ENCODE results near the gene GTF2A1.
"Not testable (repeated sequence)": the region's sequence is repeated elsewhere in the genome, so short reads cannot be mapped to it uniquely, and the experiment has no call there.

GTF2A1 gene

GRCh38 chr14:81231540-81231939 is 10.8 kb upstream of the GTF2A1 start:
- DNase-seq, result no peak

- no peak for DNase-seq
These were observed 3.5 kb upstream of the GTF2A1 start for GRCh38 chr14:81224222-81224621.

GRCh38 chr14:81223788-81224187 is 3.0 kb upstream of the GTF2A1 start:
- DNase-seq, result not testable (repeated sequence)

GRCh38 chr14:81222691-81223090 is 1.9 kb upstream of the GTF2A1 start:
- no peak for DNase-seq

- no peak for DNase-seq
These were observed 1.4 kb upstream of the GTF2A1 start for GRCh38 chr14:81222126-81222525.

- DNase-seq, result no peak
These were observed 882 bp upstream of the GTF2A1 start for GRCh38 chr14:81221579-81222102.

- DNase-seq, result no peak
These were observed 254 bp downstream of the GTF2A1 start for GRCh38 chr14:81220580-81220829.

- peak; percentile 69 for DNase-seq
These were observed 790 bp downstream of the GTF2A1 start for GRCh38 chr14:81219759-81220579.

- DNase-seq, result peak; percentile 92
These were observed 1.5 kb downstream of the GTF2A1 start for GRCh38 chr14:81219210-81219758.

GRCh38 chr14:81211844-81212243 is 8.9 kb downstream of the GTF2A1 start:
- peak; percentile 12 for DNase-seq

- no peak for DNase-seq
These were observed 11.5 kb downstream of the GTF2A1 start for GRCh38 chr14:81209167-81209836.

GRCh38 chr14:81208489-81208888 is 12.3 kb downstream of the GTF2A1 start:
- DNase-seq, result no peak

- no peak for DNase-seq
These were observed 14.6 kb downstream of the GTF2A1 start for GRCh38 chr14:81206115-81206514.

- no peak for DNase-seq
These were observed 15.1 kb downstream of the GTF2A1 start for GRCh38 chr14:81205639-81206038.

- DNase-seq, result peak; percentile 8
These were observed 20.7 kb downstream of the GTF2A1 start for GRCh38 chr14:81200054-81200453.

- DNase-seq, result no peak
These were observed 21.7 kb downstream of the GTF2A1 start for GRCh38 chr14:81199084-81199483.

- DNase-seq, result no peak
These were observed 22.1 kb downstream of the GTF2A1 start for GRCh38 chr14:81198651-81199050.

GRCh38 chr14:81193924-81194633 is 26.7 kb downstream of the GTF2A1 start:
- no peak for DNase-seq

GRCh38 chr14:81192594-81192993 is 28.2 kb downstream of the GTF2A1 start:
- DNase-seq, result peak; percentile 45

- DNase-seq, result no peak
These were observed 32.8 kb downstream of the GTF2A1 start for GRCh38 chr14:81187832-81188522.

GRCh38 chr14:81179631-81180030 is 41.1 kb downstream of the GTF2A1 start:
- DNase-seq, result no peak

- DNase-seq, result no peak
These were observed 42.7 kb downstream of the GTF2A1 start for GRCh38 chr14:81178063-81178462.

- DNase-seq, result no peak
These were observed 43.5 kb downstream of the GTF2A1 start for GRCh38 chr14:81177225-81177624.

Measured in central memory CD4-positive, alpha-beta T cell (primary cell).